Measurements from ENCODE around the gene BAZ2B.

BAZ2B gene

GRCh38 chr2:159617100-159617499, 752 bp upstream of the BAZ2B start:
- peaks cover 22% of the 10 kb centered on the region for H3K4me1 ChIP-seq (ENCODE audit: control insufficient read depth, insufficient read depth, low read length, unreplicated experiment)
- peak overlapping the region; percentile 97 for H2AFZ ChIP-seq (ENCODE audit: low read length, unreplicated experiment)
- no peak overlapping the region for H3K27ac ChIP-seq (ENCODE audit: low read depth, low read length)
- H3K27me3 ChIP-seq (ENCODE audit: insufficient read depth, low read length): no peaks in the 10 kb centered on the region
- no peaks in the 10 kb centered on the region for H3K36me3 ChIP-seq (ENCODE audit: insufficient read depth, low read length)
- H3K4me3 ChIP-seq (ENCODE audit: low read depth, low read length): peak overlapping the region; percentile 94
- peaks cover 20% of the 10 kb centered on the region for H3K79me2 ChIP-seq (ENCODE audit: control insufficient read depth, insufficient read depth, low read length, unreplicated experiment)

- peak overlapping the region; percentile 94 for H3K4me3 ChIP-seq (ENCODE audit: low read depth, low read length)
- no peaks in the 10 kb centered on the region for H3K27me3 ChIP-seq (ENCODE audit: insufficient read depth, low read length)
- H3K27ac ChIP-seq (ENCODE audit: low read depth, low read length): peak overlapping the region; percentile 87
- H2AFZ ChIP-seq (ENCODE audit: low read length, unreplicated experiment): peak overlapping the region; percentile 97
- H3K36me3 ChIP-seq (ENCODE audit: insufficient read depth, low read length): no peaks in the 10 kb centered on the region
- peaks cover 27% of the 10 kb centered on the region for H3K4me1 ChIP-seq (ENCODE audit: control insufficient read depth, insufficient read depth, low read length, unreplicated experiment)
- peaks cover 26% of the 10 kb centered on the region for H3K79me2 ChIP-seq (ENCODE audit: control insufficient read depth, insufficient read depth, low read length, unreplicated experiment)
Measured at GRCh38 chr2:159615367-159616285, 722 bp downstream of the BAZ2B start.

GRCh38 chr2:159614534-159615366, 1.6 kb downstream of the BAZ2B start:
- H3K27me3 ChIP-seq (ENCODE audit: insufficient read depth, low read length): no peaks in the 10 kb centered on the region
- peak overlapping the region; percentile 87 for H3K27ac ChIP-seq (ENCODE audit: low read depth, low read length)
- H3K4me3 ChIP-seq (ENCODE audit: low read depth, low read length): peak overlapping the region; percentile 94
- H3K79me2 ChIP-seq (ENCODE audit: control insufficient read depth, insufficient read depth, low read length, unreplicated experiment): peaks cover 33% of the 10 kb centered on the region
- no peaks in the 10 kb centered on the region for H3K36me3 ChIP-seq (ENCODE audit: insufficient read depth, low read length)
- peaks cover 27% of the 10 kb centered on the region for H3K4me1 ChIP-seq (ENCODE audit: control insufficient read depth, insufficient read depth, low read length, unreplicated experiment)
- H2AFZ ChIP-seq (ENCODE audit: low read length, unreplicated experiment): peak overlapping the region; percentile 97

GRCh38 chr2:159613651-159614285, 2.6 kb downstream of the BAZ2B start:
- Histone ChIP-seq H3K4me1 (ENCODE audit: control insufficient read depth, insufficient read depth, low read length, unreplicated experiment) (peaks cover 27% of the 10 kb centered on the region), H3K27me3 (ENCODE audit: insufficient read depth, low read length) (no peaks in the 10 kb centered on the region), H3K27ac (ENCODE audit: low read depth, low read length) (peak overlapping the region; percentile 87), H3K36me3 (ENCODE audit: insufficient read depth, low read length) (no peaks in the 10 kb centered on the region), H3K79me2 (ENCODE audit: control insufficient read depth, insufficient read depth, low read length, unreplicated experiment) (peaks cover 38% of the 10 kb centered on the region), H2AFZ (ENCODE audit: low read length, unreplicated experiment) (peak overlapping the region; percentile 63), H3K4me3 (ENCODE audit: low read depth, low read length) (peak overlapping the region; percentile 94)

GRCh38 chr2:159613091-159613490, 3.3 kb downstream of the BAZ2B start:
- Histone ChIP-seq H3K4me3 (ENCODE audit: low read depth, low read length) (peak overlapping the region; percentile 94), H3K27me3 (ENCODE audit: insufficient read depth, low read length) (no peaks in the 10 kb centered on the region), H3K27ac (ENCODE audit: low read depth, low read length) (no peak overlapping the region), H3K36me3 (ENCODE audit: insufficient read depth, low read length) (no peaks in the 10 kb centered on the region), H3K79me2 (ENCODE audit: control insufficient read depth, insufficient read depth, low read length, unreplicated experiment) (peaks cover 42% of the 10 kb centered on the region), H2AFZ (ENCODE audit: low read length, unreplicated experiment) (no peak overlapping the region), H3K4me1 (ENCODE audit: control insufficient read depth, insufficient read depth, low read length, unreplicated experiment) (peaks cover 27% of the 10 kb centered on the region)

- H2AFZ ChIP-seq (ENCODE audit: low read length, unreplicated experiment): no peak overlapping the region
- peaks cover 42% of the 10 kb centered on the region for H3K79me2 ChIP-seq (ENCODE audit: control insufficient read depth, insufficient read depth, low read length, unreplicated experiment)
- H3K4me1 ChIP-seq (ENCODE audit: control insufficient read depth, insufficient read depth, low read length, unreplicated experiment): peaks cover 23% of the 10 kb centered on the region
- no peak overlapping the region for H3K27ac ChIP-seq (ENCODE audit: low read depth, low read length)
- H3K36me3 ChIP-seq (ENCODE audit: insufficient read depth, low read length): no peaks in the 10 kb centered on the region
- no peaks in the 10 kb centered on the region for H3K27me3 ChIP-seq (ENCODE audit: insufficient read depth, low read length)
- peak overlapping the region; percentile 94 for H3K4me3 ChIP-seq (ENCODE audit: low read depth, low read length)
Measured at GRCh38 chr2:159612255-159612901, 4.0 kb downstream of the BAZ2B start.

GRCh38 chr2:159609811-159610549, 6.4 kb downstream of the BAZ2B start:
- Histone ChIP-seq H3K36me3 (ENCODE audit: insufficient read depth, low read length) (no peaks in the 10 kb centered on the region), H3K27me3 (ENCODE audit: insufficient read depth, low read length) (no peaks in the 10 kb centered on the region), H3K4me1 (ENCODE audit: control insufficient read depth, insufficient read depth, low read length, unreplicated experiment) (peaks cover 26% of the 10 kb centered on the region), H3K79me2 (ENCODE audit: control insufficient read depth, insufficient read depth, low read length, unreplicated experiment) (peaks cover 42% of the 10 kb centered on the region), H2AFZ (ENCODE audit: low read length, unreplicated experiment) (no peak overlapping the region), H3K4me3 (ENCODE audit: low read depth, low read length) (no peak overlapping the region), H3K27ac (ENCODE audit: low read depth, low read length) (no peak overlapping the region)

- H3K27me3 ChIP-seq (ENCODE audit: insufficient read depth, low read length): no peaks in the 10 kb centered on the region
- H3K36me3 ChIP-seq (ENCODE audit: insufficient read depth, low read length): no peaks in the 10 kb centered on the region
- H3K4me1 ChIP-seq (ENCODE audit: control insufficient read depth, insufficient read depth, low read length, unreplicated experiment): peaks cover 25% of the 10 kb centered on the region
- no peak overlapping the region for H3K4me3 ChIP-seq (ENCODE audit: low read depth, low read length)
- H3K79me2 ChIP-seq (ENCODE audit: control insufficient read depth, insufficient read depth, low read length, unreplicated experiment): peaks cover 39% of the 10 kb centered on the region
- no peak overlapping the region for H2AFZ ChIP-seq (ENCODE audit: low read length, unreplicated experiment)
- no peak overlapping the region for H3K27ac ChIP-seq (ENCODE audit: low read depth, low read length)
Measured at GRCh38 chr2:159608723-159609308, 7.5 kb downstream of the BAZ2B start.

- Histone ChIP-seq H3K36me3 (ENCODE audit: insufficient read depth, low read length) (no peaks in the 10 kb centered on the region), H3K4me3 (ENCODE audit: low read depth, low read length) (no peak overlapping the region), H3K4me1 (ENCODE audit: control insufficient read depth, insufficient read depth, low read length, unreplicated experiment) (peaks cover 20% of the 10 kb centered on the region), H3K27ac (ENCODE audit: low read depth, low read length) (no peak overlapping the region), H3K27me3 (ENCODE audit: insufficient read depth, low read length) (no peaks in the 10 kb centered on the region), H2AFZ (ENCODE audit: low read length, unreplicated experiment) (no peak overlapping the region), H3K79me2 (ENCODE audit: control insufficient read depth, insufficient read depth, low read length, unreplicated experiment) (peaks cover 32% of the 10 kb centered on the region)
Measured at GRCh38 chr2:159608108-159608507, 8.2 kb downstream of the BAZ2B start.

All from ACC112 (cell line).